GM12878 (cell line): ENCODE results near the gene IGHMBP2. TPM values are rescaled to one million over a fixed set of nuclear protein-coding genes. Genes with fewer than 3 reads are reported as not detected.

ENCODE experiments used
- ATAC-seq: fragments of 200-7000 bp; cut with Tn5 transposase; 3 replicates; pipeline ENCODE4 v1.9.1; 2020; ENCODE audit warnings: mild to moderate bottlenecking, moderate library complexity
- BruUV-seq: library from RNA; stranded (reverse); fragments of 400-500 nt; replicated peaks from 2 replicates; lab custom pipeline; 2021; lab: Mats Ljungman, UMichigan
- CTCF ChIA-PET: fragments of 300-600 bp; sonication (Branson Sonifier 250); formaldehyde crosslinking; extraction: SDS; loops from one replicate; lab custom pipeline; 2021; ENCODE audit warnings: inconsistent platforms; lab: Yijun Ruan, JAX
- POLR2A ChIA-PET: fragments of 350-600 bp; formaldehyde crosslinking; extraction: SDS; loops from one replicate; lab custom pipeline; 2021; ENCODE audit warnings: inconsistent platforms; lab: Charles Lee
- RAD21 ChIA-PET: fragments of 300-600 bp; sonication (Branson Sonifier 250); formaldehyde crosslinking; loops from one replicate; lab custom pipeline; 2023; ENCODE audit warnings: antibody characterized with exemption; ENCODE audit not compliant: unreplicated experiment; lab: Charles Lee
- SMC1A ChIA-PET: fragments of 300-600 bp; sonication (Branson Sonifier 250); formaldehyde crosslinking; loops from one replicate; lab custom pipeline; 2023; ENCODE audit not compliant: unreplicated experiment, uncharacterized antibody; lab: Charles Lee
- DNase-seq: peaks from one replicate; pipeline ENCODE4 v3.0.0-alpha.2; 2011; ENCODE audit warnings: low read depth, low spot score
- FAIRE-seq: peaks from 3 replicates; lab custom pipeline; 2011; peaks lifted over from hg19 to GRCh38; lab: Jason Lieb, UNC
- H2AFZ ChIP-seq: 2 replicates; pipeline ENCODE4 v1.6.0; 2011; ENCODE audit warnings: low read depth, low read length, control low read depth; ENCODE audit not compliant: control insufficient read depth
- H3K27ac ChIP-seq: 2 replicates; pipeline ENCODE4 v1.5.1; 2011; ENCODE audit warnings: control low read depth; ENCODE audit not compliant: control insufficient read depth, insufficient read depth
- H3K27me3 ChIP-seq, 2 experiments: replicated peaks in 1 of 2; 2 replicates each; pipeline versions ENCODE4 v1.6.0 to v1.6.1; 2011; ENCODE audit warnings: low read length in 1 of 2; ENCODE audit not compliant: control insufficient read depth in 2 of 2, insufficient read depth in 2 of 2
- H3K36me3 ChIP-seq, 2 experiments: 2 replicates each; pipeline ENCODE4 v1.5.1; 2011; ENCODE audit warnings: low read length in 1 of 2; ENCODE audit not compliant: control insufficient read depth in 2 of 2, insufficient read depth in 2 of 2
- H3K4me1 ChIP-seq: 2 replicates; pipeline ENCODE4 v1.6.1; 2011; ENCODE audit warnings: mild to moderate bottlenecking, low read length, moderate library complexity, mixed read lengths; ENCODE audit not compliant: control insufficient read depth, insufficient read depth
- H3K4me2 ChIP-seq: 2 replicates; pipeline ENCODE4 v1.6.0; 2011; ENCODE audit warnings: control low read depth; ENCODE audit not compliant: control insufficient read depth, insufficient read depth
- H3K4me3 ChIP-seq: fragments of 200-600 bp; sonication (generic); 2 replicates; pipeline ENCODE4 v1.5.1; 2016
- H3K79me2 ChIP-seq: 2 replicates; pipeline ENCODE4 v1.6.0; 2011; ENCODE audit warnings: low read length; ENCODE audit not compliant: control insufficient read depth, insufficient read depth
- H3K9ac ChIP-seq: 2 replicates; pipeline ENCODE4 v1.8.0; 2011; ENCODE audit warnings: low read length, control low read depth, mixed read lengths; ENCODE audit not compliant: control insufficient read depth, insufficient read depth
- H3K9me3 ChIP-seq: replicated peaks from 3 replicates; pipeline ENCODE4 v1.5.1; 2011; ENCODE audit warnings: mild to moderate bottlenecking, low read length; ENCODE audit not compliant: control insufficient read depth, insufficient read depth
- H4K20me1 ChIP-seq: 2 replicates; pipeline ENCODE4 v1.6.0; 2011; ENCODE audit not compliant: control insufficient read depth, insufficient read depth
- KAT2A ChIP-seq: conservative IDR thresholded peaks from 2 replicates; pipeline ENCODE4 v1.6.1; 2011; ENCODE audit warnings: low read depth, low read length; ENCODE audit not compliant: control insufficient read depth
- RAD51 ChIP-seq: fragments of 450-650 bp; IDR thresholded peaks from 2 replicates; pipeline ENCODE4 v1.6.1; 2016; ENCODE audit warnings: moderate library complexity, mild to moderate bottlenecking, inconsistent platforms
- ZNF24 ChIP-seq: fragments of 450-650 bp; IDR thresholded peaks from 2 replicates; pipeline ENCODE4 v1.6.1; 2017; ENCODE audit warnings: antibody characterized with exemption, mild to moderate bottlenecking
- ZNF274 ChIP-seq: IDR thresholded peaks from one replicate; pipeline ENCODE4 v1.8.0; 2011; ENCODE audit not compliant: insufficient read length, insufficient read depth
- WGBS: methylation state at CpG from one replicate; pipeline ENCODE4 v1.1.6; 2016; ENCODE audit warnings: low lambda C conversion rate; ENCODE audit not compliant: insufficient replicate concordance, insufficient coverage; ENCODE audit errors: missing lambda C conversion rate; 5-methylcytosine and 5-hydroxymethylcytosine counted together
- in situ Hi-C: fragments of 300-500 bp; cut with MboI; formaldehyde crosslinking; loops from 9 replicates; pipeline ENCODE4 v1.14.3; 2018; ENCODE audit warnings: mixed read lengths
- intact Hi-C: fragments of 100-400 bp; cut with micrococcal nuclease; formaldehyde crosslinking; loops from one replicate; pipeline ENCODE4 v1.14.2; 2022; ENCODE audit not compliant: unreplicated experiment
- polyA plus RNA-seq, 11 experiments: library from polyadenylated mRNA; depleted of rRNA in 4 of 11; unstranded in 6 of 11; stranded (reverse) in 5 of 11; fragments of >200 nt; fragmentation: Nextera tagmentation in 4 of 11; fragmentation: Illumina TruSeq in 1 of 11; extraction: Ambion mirVana in 4 of 11; extraction: Trizol in 1 of 11; gene quantifications; 1 replicate in 1 of 11; 2 replicates in 10 of 11; pipeline versions ENCODE4 v1.2.1 to v1.2.3, GENCODE V29; 2011 to 2016; ENCODE audit warnings: inconsistent platforms in 2 of 11, missing spikeins in 2 of 11, low read depth in 1 of 11
- total RNA-seq, 4 experiments: library from RNA; depleted of rRNA in 3 of 4; stranded (reverse); fragments of >200 nt in 3 of 4; fragmentation: Illumina TruSeq in 1 of 4; extraction: Trizol in 1 of 4; gene quantifications; 2 replicates each; pipeline versions ENCODE4 v1.2.1 to v1.2.3, GENCODE V29; 2013 to 2021
- TF ChIP-seq, protein P1 (sequence below): fragments of 450-650 bp; IDR thresholded peaks from 2 replicates; pipeline ENCODE4 v1.6.1; 2017; ENCODE audit warnings: antibody characterized with exemption, mild to moderate bottlenecking, moderate library complexity
- TF ChIP-seq, protein P2 (sequence below): fragments of 450-650 bp; IDR thresholded peaks from 2 replicates; pipeline ENCODE4 v1.6.1; 2016; ENCODE audit warnings: mild to moderate bottlenecking
- TF ChIP-seq, protein P3 (sequence below): fragments of 450-650 bp; IDR thresholded peaks from 2 replicates; pipeline ENCODE4 v1.6.1; 2017; ENCODE audit warnings: mild to moderate bottlenecking

IGHMBP2 gene
- total and polyA plus RNA-seq, 10 of the 15 experiments (the other 5 are each of a cell fraction or from before 2014, with no cell fraction given) = 1.4 to 20.1 (median 11.2) TPM

DNA sequence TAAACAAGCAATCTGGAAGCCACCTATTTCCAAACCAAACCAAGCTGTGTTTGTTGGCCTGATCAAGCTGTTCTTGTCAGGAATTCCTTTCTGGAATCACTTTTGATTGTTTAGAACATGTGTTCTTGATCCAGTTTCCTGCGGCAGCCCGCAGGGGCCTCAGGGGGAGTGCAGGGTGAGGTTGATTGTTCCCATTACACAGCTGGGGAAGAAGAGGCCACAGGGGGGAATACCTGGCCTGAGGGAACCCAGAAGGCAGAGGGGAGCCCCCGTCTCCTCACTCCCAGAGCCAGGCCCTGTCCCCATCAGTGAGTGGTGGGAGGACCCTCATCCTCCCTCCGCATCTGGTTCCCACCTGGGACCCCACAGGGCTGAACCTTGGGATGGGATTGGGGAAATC, 72.9 kb downstream of the IGHMBP2 start:
- FAIRE-seq (no peak), ATAC-seq (no peak), DNase-seq (no peak)
- Histone ChIP-seq H3K27ac (no peak overlapping the region), H4K20me1 (no peaks in the 10 kb centered on the region), H3K9me3 (no peaks in the 10 kb centered on the region; the same call in 2 of the 3 replicates), H3K36me3 (no peaks in the 10 kb centered on the region), H3K4me1 (no peaks in the 10 kb centered on the region), H3K4me3 (no peak overlapping the region), H3K9ac (no peak overlapping the region), H3K79me2 (no peaks in the 10 kb centered on the region), H3K4me2 (no peak overlapping the region), H2AFZ (no peak overlapping the region), H3K27me3 (no peaks in the 10 kb centered on the region; a peak in 2 of 4 replicates)
- intact Hi-C loops (no loop called here), in situ Hi-C loops (no loop called here)
- ChIA-PET RAD21 (no interaction called here), SMC1A (interaction anchor here (1.5 kb wide), 1 partner anchor 80 kb away, joined by 4 read pairs; no protein-coding TSS in a partner anchor), CTCF (no interaction called here), POLR2A (interaction anchor here (1.2 kb wide), 1 partner anchor 76 kb away, joined by 3 read pairs; no protein-coding TSS in a partner anchor)
- 33% methylated on average over 4 of the region's 4 CpGs for WGBS
- no peak for TF ChIP-seq ZNF274
- BruUV-seq = no TSS peak

DNA sequence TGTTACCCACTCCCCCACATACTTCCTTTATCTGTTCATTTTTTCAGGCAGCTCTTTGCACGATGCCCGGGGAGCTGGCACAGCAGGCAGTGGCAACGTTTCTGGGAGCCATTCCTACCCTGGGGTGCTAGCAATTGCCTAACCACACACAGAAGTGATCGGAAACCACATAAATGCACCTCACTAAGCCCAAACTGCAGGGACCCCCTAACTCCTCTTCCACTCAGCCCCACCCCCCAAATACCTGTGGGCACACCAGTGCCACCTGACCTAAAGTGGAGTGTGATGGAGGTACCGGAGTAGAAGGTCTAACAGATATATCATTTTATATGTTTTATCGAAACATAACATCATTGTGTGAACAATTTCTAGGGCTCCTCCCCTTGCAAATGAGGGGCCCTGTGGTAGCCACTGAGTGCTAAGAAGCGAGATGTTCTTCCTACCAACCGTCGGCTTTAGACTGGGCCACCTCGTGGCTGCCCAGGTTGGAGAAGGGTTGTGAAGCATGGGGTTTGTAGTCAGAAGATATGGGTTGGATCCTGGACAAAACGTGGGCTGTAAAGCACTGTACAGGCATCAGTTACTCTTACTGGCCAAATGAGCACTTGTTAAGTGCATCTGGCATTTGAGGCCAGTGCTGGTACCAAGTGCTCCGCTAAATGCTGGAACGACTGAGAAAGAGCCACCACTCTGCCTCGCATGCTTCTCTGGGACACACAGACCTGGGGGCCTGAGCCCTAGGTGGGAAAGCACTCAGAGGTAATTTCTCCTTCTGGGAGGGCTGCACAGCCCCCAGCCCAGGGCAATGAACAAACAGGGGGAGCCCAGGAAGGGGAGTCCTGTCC, 74.3 kb downstream of the IGHMBP2 start:
- BruUV-seq = no TSS peak
- intact Hi-C loops (no loop called here), in situ Hi-C loops (no loop called here)
- ChIA-PET CTCF (no interaction called here), RAD21 (no interaction called here), SMC1A (interaction anchor here (1.5 kb wide), 1 partner anchor 78 kb away, joined by 4 read pairs; no protein-coding TSS in a partner anchor), POLR2A (interaction anchor here (1.2 kb wide), 1 partner anchor 74 kb away, joined by 3 read pairs; no protein-coding TSS in a partner anchor)
- 42% methylated on average over 14 of the region's 14 CpGs for WGBS
- no peaks in the 10 kb centered on the region for H3K79me2 ChIP-seq
- FAIRE-seq (no peak), ATAC-seq (no peak), DNase-seq (no peak)
- no peaks in the 10 kb centered on the region; the same call in 2 of the 3 replicates for H3K9me3 ChIP-seq
- no peak overlapping the region for H3K4me3 ChIP-seq
- no peaks in the 10 kb centered on the region for H3K36me3 ChIP-seq
- no peak overlapping the region for H2AFZ ChIP-seq
- TF ChIP-seq, protein P1, sequence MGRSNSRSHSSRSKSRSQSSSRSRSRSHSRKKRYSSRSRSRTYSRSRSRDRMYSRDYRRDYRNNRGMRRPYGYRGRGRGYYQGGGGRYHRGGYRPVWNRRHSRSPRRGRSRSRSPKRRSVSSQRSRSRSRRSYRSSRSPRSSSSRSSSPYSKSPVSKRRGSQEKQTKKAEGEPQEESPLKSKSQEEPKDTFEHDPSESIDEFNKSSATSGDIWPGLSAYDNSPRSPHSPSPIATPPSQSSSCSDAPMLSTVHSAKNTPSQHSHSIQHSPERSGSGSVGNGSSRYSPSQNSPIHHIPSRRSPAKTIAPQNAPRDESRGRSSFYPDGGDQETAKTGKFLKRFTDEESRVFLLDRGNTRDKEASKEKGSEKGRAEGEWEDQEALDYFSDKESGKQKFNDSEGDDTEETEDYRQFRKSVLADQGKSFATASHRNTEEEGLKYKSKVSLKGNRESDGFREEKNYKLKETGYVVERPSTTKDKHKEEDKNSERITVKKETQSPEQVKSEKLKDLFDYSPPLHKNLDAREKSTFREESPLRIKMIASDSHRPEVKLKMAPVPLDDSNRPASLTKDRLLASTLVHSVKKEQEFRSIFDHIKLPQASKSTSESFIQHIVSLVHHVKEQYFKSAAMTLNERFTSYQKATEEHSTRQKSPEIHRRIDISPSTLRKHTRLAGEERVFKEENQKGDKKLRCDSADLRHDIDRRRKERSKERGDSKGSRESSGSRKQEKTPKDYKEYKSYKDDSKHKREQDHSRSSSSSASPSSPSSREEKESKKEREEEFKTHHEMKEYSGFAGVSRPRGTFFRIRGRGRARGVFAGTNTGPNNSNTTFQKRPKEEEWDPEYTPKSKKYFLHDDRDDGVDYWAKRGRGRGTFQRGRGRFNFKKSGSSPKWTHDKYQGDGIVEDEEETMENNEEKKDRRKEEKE = no peak
- TF ChIP-seq, protein P2, sequence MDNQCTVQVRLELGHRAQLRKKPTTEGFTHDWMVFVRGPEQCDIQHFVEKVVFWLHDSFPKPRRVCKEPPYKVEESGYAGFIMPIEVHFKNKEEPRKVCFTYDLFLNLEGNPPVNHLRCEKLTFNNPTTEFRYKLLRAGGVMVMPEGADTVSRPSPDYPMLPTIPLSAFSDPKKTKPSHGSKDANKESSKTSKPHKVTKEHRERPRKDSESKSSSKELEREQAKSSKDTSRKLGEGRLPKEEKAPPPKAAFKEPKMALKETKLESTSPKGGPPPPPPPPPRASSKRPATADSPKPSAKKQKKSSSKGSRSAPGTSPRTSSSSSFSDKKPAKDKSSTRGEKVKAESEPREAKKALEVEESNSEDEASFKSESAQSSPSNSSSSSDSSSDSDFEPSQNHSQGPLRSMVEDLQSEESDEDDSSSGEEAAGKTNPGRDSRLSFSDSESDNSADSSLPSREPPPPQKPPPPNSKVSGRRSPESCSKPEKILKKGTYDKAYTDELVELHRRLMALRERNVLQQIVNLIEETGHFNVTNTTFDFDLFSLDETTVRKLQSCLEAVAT = no peak
- TF ChIP-seq, protein P3, sequence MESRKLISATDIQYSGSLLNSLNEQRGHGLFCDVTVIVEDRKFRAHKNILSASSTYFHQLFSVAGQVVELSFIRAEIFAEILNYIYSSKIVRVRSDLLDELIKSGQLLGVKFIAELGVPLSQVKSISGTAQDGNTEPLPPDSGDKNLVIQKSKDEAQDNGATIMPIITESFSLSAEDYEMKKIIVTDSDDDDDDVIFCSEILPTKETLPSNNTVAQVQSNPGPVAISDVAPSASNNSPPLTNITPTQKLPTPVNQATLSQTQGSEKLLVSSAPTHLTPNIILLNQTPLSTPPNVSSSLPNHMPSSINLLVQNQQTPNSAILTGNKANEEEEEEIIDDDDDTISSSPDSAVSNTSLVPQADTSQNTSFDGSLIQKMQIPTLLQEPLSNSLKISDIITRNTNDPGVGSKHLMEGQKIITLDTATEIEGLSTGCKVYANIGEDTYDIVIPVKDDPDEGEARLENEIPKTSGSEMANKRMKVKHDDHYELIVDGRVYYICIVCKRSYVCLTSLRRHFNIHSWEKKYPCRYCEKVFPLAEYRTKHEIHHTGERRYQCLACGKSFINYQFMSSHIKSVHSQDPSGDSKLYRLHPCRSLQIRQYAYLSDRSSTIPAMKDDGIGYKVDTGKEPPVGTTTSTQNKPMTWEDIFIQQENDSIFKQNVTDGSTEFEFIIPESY = no peak
- no peak for TF ChIP-seq RAD51
- no peak for TF ChIP-seq ZNF24
- TF ChIP-seq KAT2A = no peak
- no peaks in the 10 kb centered on the region for H4K20me1 ChIP-seq
- H3K27ac ChIP-seq = no peak overlapping the region
- no peak overlapping the region for H3K9ac ChIP-seq
- H3K4me2 ChIP-seq = no peak overlapping the region
- H3K4me1 ChIP-seq = no peaks in the 10 kb centered on the region
- H3K27me3 ChIP-seq = no peaks in the 10 kb centered on the region; a peak in 2 of 4 replicates
